Measurements from ENCODE around the gene CFTR.

DNA sequence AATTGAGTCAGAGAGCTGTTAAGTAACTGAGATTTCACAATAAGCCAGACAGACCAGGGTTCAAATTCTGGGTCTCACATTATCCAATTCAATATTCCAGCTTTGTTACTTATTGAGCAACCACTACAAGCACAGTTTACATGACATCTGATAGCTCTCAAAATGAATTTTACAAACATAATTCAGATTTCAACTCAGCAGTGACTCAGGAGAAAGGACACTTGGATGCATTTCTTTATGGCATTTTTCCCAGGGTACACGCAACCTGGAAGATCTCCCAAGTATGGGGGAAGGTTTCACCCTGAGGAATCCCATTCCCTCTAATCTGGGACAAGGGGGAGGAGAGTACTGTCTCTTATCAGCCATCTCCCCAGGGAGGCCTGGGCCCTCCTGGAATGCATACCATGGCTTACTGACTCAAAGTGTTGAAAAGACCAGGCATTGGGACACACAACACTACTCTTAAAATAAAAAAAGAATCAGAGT lies 102.4 kb downstream of the CFTR start:
- TF ChIP-seq, protein P1, sequence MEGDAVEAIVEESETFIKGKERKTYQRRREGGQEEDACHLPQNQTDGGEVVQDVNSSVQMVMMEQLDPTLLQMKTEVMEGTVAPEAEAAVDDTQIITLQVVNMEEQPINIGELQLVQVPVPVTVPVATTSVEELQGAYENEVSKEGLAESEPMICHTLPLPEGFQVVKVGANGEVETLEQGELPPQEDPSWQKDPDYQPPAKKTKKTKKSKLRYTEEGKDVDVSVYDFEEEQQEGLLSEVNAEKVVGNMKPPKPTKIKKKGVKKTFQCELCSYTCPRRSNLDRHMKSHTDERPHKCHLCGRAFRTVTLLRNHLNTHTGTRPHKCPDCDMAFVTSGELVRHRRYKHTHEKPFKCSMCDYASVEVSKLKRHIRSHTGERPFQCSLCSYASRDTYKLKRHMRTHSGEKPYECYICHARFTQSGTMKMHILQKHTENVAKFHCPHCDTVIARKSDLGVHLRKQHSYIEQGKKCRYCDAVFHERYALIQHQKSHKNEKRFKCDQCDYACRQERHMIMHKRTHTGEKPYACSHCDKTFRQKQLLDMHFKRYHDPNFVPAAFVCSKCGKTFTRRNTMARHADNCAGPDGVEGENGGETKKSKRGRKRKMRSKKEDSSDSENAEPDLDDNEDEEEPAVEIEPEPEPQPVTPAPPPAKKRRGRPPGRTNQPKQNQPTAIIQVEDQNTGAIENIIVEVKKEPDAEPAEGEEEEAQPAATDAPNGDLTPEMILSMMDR (IDR thresholded peaks at IDR 0.05) = no peak
- TF ChIP-seq POLR2AphosphoS5 (IDR thresholded peaks at IDR 0.05) = no peak

Measured in transverse colon (tissue), 4 donors.